GM23338 (cell line): ENCODE measurements around the gene MIS12. TPM values are rescaled to one million over a fixed set of nuclear protein-coding genes. Genes with fewer than 3 reads are reported as not detected.

Source experiments
- ATAC-seq: fragments of 200-7000 bp; cut with Tn5 transposase; 3 replicates; pipeline ENCODE4 v1.9.1; 2020
- DNase-seq: peaks from one replicate; pipeline ENCODE4 v3.0.0-alpha.2; 2015; ENCODE audit warnings: low spot score
- H2AFZ ChIP-seq: fragments of 200-600 bp; sonication (generic); 2 replicates; pipeline ENCODE4 v1.8.0; 2016; ENCODE audit warnings: antibody characterized with exemption, mild to moderate bottlenecking, moderate library complexity
- H3F3A ChIP-seq: fragments of 200-600 bp; sonication (generic); replicated peaks from 2 replicates; pipeline ENCODE4 v1.8.0; 2017; ENCODE audit warnings: antibody characterized with exemption, mixed run types, low read depth
- H3K27ac ChIP-seq: fragments of 200-600 bp; sonication (generic); 2 replicates; pipeline ENCODE4 v1.6.1; 2016; ENCODE audit warnings: low read depth
- H3K27me3 ChIP-seq: fragments of 200-600 bp; sonication (generic); 2 replicates; pipeline ENCODE4 v1.8.0; 2016; ENCODE audit warnings: mild to moderate bottlenecking, mixed run types, moderate library complexity; ENCODE audit not compliant: insufficient read depth
- H3K36me3 ChIP-seq: fragments of 200-600 bp; sonication (generic); 2 replicates; pipeline ENCODE4 v1.8.0; 2016; ENCODE audit warnings: mild to moderate bottlenecking; ENCODE audit not compliant: insufficient read depth
- H3K4me1 ChIP-seq: fragments of 200-600 bp; sonication (generic); 2 replicates; pipeline ENCODE4 v1.8.0; 2016; ENCODE audit warnings: mild to moderate bottlenecking, moderate library complexity; ENCODE audit not compliant: insufficient read depth
- H3K4me2 ChIP-seq: fragments of 200-600 bp; sonication (generic); 2 replicates; pipeline ENCODE4 v1.7.1; 2017; ENCODE audit warnings: mixed run types
- H3K4me3 ChIP-seq: fragments of 200-600 bp; sonication (generic); 2 replicates; pipeline ENCODE4 v1.6.1; 2016; ENCODE audit warnings: mixed run types
- H3K79me2 ChIP-seq: fragments of 200-600 bp; sonication (generic); replicated peaks from 2 replicates; pipeline ENCODE4 v1.8.0; 2017; ENCODE audit warnings: mild to moderate bottlenecking; ENCODE audit not compliant: insufficient read depth
- H3K9me2 ChIP-seq: fragments of 200-600 bp; sonication (generic); 2 replicates; pipeline ENCODE4 v1.8.0; 2017; ENCODE audit not compliant: insufficient read depth
- H4K20me1 ChIP-seq: fragments of 200-600 bp; sonication (generic); replicated peaks from 2 replicates; pipeline ENCODE4 v1.8.0; 2017; ENCODE audit warnings: mild to moderate bottlenecking; ENCODE audit not compliant: insufficient read depth
- H3K27ac Mint-ChIP-seq: 2 replicates; pipeline ENCODE4 v1.8.0; 2020; ENCODE audit warnings: inconsistent platforms, mild to moderate bottlenecking, moderate library complexity, mixed read lengths
- H3K27me3 Mint-ChIP-seq: 3 replicates; pipeline ENCODE4 v1.8.0; 2022; ENCODE audit warnings: low read depth, mild to moderate bottlenecking, moderate library complexity, mixed read lengths, inconsistent platforms; ENCODE audit not compliant: insufficient read depth, poor library complexity
- H3K36me3 Mint-ChIP-seq: 3 replicates; pipeline ENCODE4 v1.8.0; 2021; ENCODE audit warnings: low read depth, mild to moderate bottlenecking, inconsistent platforms, moderate library complexity, mixed read lengths
- H3K4me1 Mint-ChIP-seq: 3 replicates; pipeline ENCODE4 v1.8.0; 2020; ENCODE audit warnings: mild to moderate bottlenecking, inconsistent platforms, mixed read lengths
- H3K4me3 Mint-ChIP-seq: 3 replicates; pipeline ENCODE4 v1.8.0; 2021; ENCODE audit warnings: moderate library complexity, mild to moderate bottlenecking, inconsistent platforms, mixed read lengths
- H3K9me3 Mint-ChIP-seq: 3 replicates; pipeline ENCODE4 v1.8.0; 2020; ENCODE audit warnings: moderate library complexity, mild to moderate bottlenecking, inconsistent platforms, mixed read lengths
- CREB1 ChIP-seq: fragments of 250-450 bp; sonication (Bioruptor Pico); IDR thresholded peaks from 2 replicates; pipeline ENCODE4 v1.5.0; 2020; ENCODE audit warnings: low read depth, mild to moderate bottlenecking, moderate library complexity
- EZH2 ChIP-seq: fragments of 200-600 bp; sonication (generic); IDR thresholded peaks from one replicate; pipeline ENCODE4 v1.8.0; 2017; ENCODE audit warnings: antibody characterized with exemption, mild to moderate bottlenecking, low read depth; ENCODE audit not compliant: unreplicated experiment
- EZH2phosphoT487 ChIP-seq: fragments of 200-600 bp; sonication (generic); IDR thresholded peaks from one replicate; pipeline ENCODE4 v1.8.1; 2018; ENCODE audit warnings: antibody characterized with exemption; ENCODE audit not compliant: unreplicated experiment
- JUNB ChIP-seq: IDR thresholded peaks from one replicate; pipeline ENCODE4 v1.6.1; 2016; ENCODE audit warnings: antibody characterized with exemption; ENCODE audit not compliant: unreplicated experiment
- NANOG ChIP-seq: IDR thresholded peaks from 2 replicates; pipeline ENCODE4 v1.6.1; 2016; ENCODE audit warnings: antibody characterized with exemption, borderline replicate concordance
- POLR2AphosphoS5 ChIP-seq: IDR thresholded peaks from 2 replicates; pipeline ENCODE4 v1.6.1; 2016; ENCODE audit warnings: antibody characterized with exemption, low read depth
- STAT1 ChIP-seq: IDR thresholded peaks from one replicate; pipeline ENCODE4 v1.6.1; 2016; ENCODE audit warnings: antibody characterized with exemption; ENCODE audit not compliant: unreplicated experiment
- ZNF114 ChIP-seq: fragments of 250-450 bp; sonication (Bioruptor Pico); IDR thresholded peaks from 2 replicates; pipeline ENCODE4 v1.5.0; 2020; ENCODE audit warnings: mild to moderate bottlenecking, moderate library complexity
- ZNF331 ChIP-seq: fragments of 250-450 bp; sonication (Bioruptor Pico); IDR thresholded peaks from 2 replicates; pipeline ENCODE4 v1.5.0; 2020; ENCODE audit warnings: low read depth, mild to moderate bottlenecking, moderate library complexity
- polyA plus RNA-seq: library from polyadenylated mRNA; unstranded; fragments of >200 nt; fragmentation: Nextera tagmentation; extraction: Ambion mirVana; gene quantifications from 2 replicates; pipeline ENCODE4 v1.2.1, GENCODE V29; 2016
- total RNA-seq: library from RNA; depleted of rRNA; stranded (reverse); fragments of >200 nt; shearing (Covaris generic); gene quantifications from 2 replicates; pipeline ENCODE4 v1.2.3, GENCODE V29; 2014
- TF ChIP-seq, protein P1 (sequence below): fragments of 250-450 bp; sonication (Bioruptor Pico); IDR thresholded peaks from 2 replicates; pipeline ENCODE4 v1.5.0; 2020; ENCODE audit warnings: mild to moderate bottlenecking, moderate library complexity
- TF ChIP-seq, protein P2 (sequence below): IDR thresholded peaks from 2 replicates; pipeline ENCODE4 v1.6.1; 2016; ENCODE audit warnings: antibody characterized with exemption
- TF ChIP-seq, protein P3 (sequence below), 2 experiments: fragments of 200-600 bp in 1 of 2; sonication (generic) in 1 of 2; conservative IDR thresholded peaks; 2 replicates each; pipeline versions ENCODE4 v1.5.1 to v1.6.1; 2016 to 2017; ENCODE audit warnings: antibody characterized with exemption in 2 of 2, low read depth in 2 of 2, mild to moderate bottlenecking in 2 of 2, moderate library complexity in 1 of 2
- TF ChIP-seq, protein P4 (sequence below): IDR thresholded peaks from one replicate; pipeline ENCODE4 v1.6.1; 2018; ENCODE audit warnings: antibody characterized with exemption; ENCODE audit not compliant: unreplicated experiment

Gene MIS12
- total and polyA plus RNA-seq, 2 experiments from 2014 or later: 14.0 to 22.8 TPM

DNA sequence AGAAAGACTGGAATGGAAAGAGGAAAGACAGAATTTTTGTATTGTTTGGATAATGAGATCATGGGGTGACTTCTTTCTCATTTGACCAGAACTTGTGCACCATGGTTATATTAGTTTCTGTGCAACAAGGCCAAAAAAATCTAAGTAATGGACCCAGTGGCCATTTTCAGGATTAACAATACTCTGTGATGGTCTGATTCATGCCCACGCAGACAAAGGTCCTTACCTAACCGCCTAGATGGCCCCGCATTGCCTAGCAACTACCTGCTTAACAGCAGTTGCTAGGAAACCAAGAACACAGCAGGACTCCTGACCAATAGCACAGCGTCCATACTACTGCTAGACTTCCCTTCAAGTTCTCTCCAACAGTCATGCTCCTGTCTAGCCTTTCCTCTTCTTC, 22.4 kb downstream of the MIS12 start:
- no peaks in the 10 kb centered on the region for H3K9me3 Mint-ChIP-seq
- ATAC-seq (peak; percentile 86), DNase-seq (peak; percentile 84)
- Histone ChIP-seq H3K27ac (no peak overlapping the region), H3K79me2 (no peaks in the 10 kb centered on the region), H3K4me3 (no peak overlapping the region), H4K20me1 (no peaks in the 10 kb centered on the region), H3K9me2 (no peaks in the 10 kb centered on the region), H3F3A (no peaks in the 10 kb centered on the region), H3K36me3 (no peaks in the 10 kb centered on the region), H2AFZ (peak overlapping the region; percentile 49; the same call in 1 of the 2 replicates), H3K27me3 (no peaks in the 10 kb centered on the region), H3K4me2 (no peak overlapping the region), H3K4me1 (peaks cover 4% of the 10 kb centered on the region)
- peaks cover 3% of the 10 kb centered on the region for H3K27me3 Mint-ChIP-seq
- no peak overlapping the region for H3K27ac Mint-ChIP-seq
- H3K36me3 Mint-ChIP-seq: no peaks in the 10 kb centered on the region
- H3K4me1 Mint-ChIP-seq: peaks cover 7% of the 10 kb centered on the region
- no peak overlapping the region for H3K4me3 Mint-ChIP-seq
- TF ChIP-seq, protein P1, sequence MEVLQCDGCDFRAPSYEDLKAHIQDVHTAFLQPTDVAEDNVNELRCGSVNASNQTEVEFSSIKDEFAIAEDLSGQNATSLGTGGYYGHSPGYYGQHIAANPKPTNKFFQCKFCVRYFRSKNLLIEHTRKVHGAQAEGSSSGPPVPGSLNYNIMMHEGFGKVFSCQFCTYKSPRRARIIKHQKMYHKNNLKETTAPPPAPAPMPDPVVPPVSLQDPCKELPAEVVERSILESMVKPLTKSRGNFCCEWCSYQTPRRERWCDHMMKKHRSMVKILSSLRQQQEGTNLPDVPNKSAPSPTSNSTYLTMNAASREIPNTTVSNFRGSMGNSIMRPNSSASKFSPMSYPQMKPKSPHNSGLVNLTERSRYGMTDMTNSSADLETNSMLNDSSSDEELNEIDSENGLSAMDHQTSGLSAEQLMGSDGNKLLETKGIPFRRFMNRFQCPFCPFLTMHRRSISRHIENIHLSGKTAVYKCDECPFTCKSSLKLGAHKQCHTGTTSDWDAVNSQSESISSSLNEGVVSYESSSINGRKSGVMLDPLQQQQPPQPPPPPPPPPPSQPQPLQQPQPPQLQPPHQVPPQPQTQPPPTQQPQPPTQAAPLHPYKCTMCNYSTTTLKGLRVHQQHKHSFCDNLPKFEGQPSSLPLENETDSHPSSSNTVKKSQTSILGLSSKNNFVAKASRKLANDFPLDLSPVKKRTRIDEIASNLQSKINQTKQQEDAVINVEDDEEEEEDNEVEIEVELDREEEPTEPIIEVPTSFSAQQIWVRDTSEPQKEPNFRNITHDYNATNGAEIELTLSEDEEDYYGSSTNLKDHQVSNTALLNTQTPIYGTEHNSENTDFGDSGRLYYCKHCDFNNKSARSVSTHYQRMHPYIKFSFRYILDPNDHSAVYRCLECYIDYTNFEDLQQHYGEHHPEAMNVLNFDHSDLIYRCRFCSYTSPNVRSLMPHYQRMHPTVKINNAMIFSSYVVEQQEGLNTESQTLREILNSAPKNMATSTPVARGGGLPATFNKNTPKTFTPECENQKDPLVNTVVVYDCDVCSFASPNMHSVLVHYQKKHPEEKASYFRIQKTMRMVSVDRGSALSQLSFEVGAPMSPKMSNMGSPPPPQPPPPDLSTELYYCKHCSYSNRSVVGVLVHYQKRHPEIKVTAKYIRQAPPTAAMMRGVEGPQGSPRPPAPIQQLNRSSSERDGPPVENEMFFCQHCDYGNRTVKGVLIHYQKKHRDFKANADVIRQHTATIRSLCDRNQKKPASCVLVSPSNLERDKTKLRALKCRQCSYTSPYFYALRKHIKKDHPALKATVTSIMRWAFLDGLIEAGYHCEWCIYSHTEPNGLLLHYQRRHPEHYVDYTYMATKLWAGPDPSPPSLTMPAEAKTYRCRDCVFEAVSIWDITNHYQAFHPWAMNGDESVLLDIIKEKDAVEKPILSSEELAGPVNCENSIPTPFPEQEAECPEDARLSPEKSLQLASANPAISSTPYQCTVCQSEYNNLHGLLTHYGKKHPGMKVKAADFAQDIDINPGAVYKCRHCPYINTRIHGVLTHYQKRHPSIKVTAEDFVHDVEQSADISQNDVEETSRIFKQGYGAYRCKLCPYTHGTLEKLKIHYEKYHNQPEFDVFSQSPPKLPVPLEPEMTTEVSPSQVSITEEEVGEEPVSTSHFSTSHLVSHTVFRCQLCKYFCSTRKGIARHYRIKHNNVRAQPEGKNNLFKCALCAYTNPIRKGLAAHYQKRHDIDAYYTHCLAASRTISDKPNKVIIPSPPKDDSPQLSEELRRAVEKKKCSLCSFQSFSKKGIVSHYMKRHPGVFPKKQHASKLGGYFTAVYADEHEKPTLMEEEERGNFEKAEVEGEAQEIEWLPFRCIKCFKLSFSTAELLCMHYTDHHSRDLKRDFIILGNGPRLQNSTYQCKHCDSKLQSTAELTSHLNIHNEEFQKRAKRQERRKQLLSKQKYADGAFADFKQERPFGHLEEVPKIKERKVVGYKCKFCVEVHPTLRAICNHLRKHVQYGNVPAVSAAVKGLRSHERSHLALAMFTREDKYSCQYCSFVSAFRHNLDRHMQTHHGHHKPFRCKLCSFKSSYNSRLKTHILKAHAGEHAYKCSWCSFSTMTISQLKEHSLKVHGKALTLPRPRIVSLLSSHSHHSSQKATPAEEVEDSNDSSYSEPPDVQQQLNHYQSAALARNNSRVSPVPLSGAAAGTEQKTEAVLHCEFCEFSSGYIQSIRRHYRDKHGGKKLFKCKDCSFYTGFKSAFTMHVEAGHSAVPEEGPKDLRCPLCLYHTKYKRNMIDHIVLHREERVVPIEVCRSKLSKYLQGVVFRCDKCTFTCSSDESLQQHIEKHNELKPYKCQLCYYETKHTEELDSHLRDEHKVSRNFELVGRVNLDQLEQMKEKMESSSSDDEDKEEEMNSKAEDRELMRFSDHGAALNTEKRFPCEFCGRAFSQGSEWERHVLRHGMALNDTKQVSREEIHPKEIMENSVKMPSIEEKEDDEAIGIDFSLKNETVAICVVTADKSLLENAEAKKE (CRISPR knock-in tag): no peak
- TF ChIP-seq ZNF114 (CRISPR knock-in tag) (no peak), POLR2AphosphoS5 (no peak), EZH2phosphoT487 (no peak), EZH2 (no peak), NANOG (no peak), CREB1 (CRISPR knock-in tag) (no peak), ZNF331 (no peak), STAT1 (no peak), JUNB (no peak)
- TF ChIP-seq, protein P2, sequence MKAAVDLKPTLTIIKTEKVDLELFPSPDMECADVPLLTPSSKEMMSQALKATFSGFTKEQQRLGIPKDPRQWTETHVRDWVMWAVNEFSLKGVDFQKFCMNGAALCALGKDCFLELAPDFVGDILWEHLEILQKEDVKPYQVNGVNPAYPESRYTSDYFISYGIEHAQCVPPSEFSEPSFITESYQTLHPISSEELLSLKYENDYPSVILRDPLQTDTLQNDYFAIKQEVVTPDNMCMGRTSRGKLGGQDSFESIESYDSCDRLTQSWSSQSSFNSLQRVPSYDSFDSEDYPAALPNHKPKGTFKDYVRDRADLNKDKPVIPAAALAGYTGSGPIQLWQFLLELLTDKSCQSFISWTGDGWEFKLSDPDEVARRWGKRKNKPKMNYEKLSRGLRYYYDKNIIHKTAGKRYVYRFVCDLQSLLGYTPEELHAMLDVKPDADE: no peak
- TF ChIP-seq, protein P3, sequence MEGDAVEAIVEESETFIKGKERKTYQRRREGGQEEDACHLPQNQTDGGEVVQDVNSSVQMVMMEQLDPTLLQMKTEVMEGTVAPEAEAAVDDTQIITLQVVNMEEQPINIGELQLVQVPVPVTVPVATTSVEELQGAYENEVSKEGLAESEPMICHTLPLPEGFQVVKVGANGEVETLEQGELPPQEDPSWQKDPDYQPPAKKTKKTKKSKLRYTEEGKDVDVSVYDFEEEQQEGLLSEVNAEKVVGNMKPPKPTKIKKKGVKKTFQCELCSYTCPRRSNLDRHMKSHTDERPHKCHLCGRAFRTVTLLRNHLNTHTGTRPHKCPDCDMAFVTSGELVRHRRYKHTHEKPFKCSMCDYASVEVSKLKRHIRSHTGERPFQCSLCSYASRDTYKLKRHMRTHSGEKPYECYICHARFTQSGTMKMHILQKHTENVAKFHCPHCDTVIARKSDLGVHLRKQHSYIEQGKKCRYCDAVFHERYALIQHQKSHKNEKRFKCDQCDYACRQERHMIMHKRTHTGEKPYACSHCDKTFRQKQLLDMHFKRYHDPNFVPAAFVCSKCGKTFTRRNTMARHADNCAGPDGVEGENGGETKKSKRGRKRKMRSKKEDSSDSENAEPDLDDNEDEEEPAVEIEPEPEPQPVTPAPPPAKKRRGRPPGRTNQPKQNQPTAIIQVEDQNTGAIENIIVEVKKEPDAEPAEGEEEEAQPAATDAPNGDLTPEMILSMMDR (conservative IDR thresholded peaks at IDR 0.05; ENCODE audit: low read depth in 2 of 2): no peak
- TF ChIP-seq, protein P4, sequence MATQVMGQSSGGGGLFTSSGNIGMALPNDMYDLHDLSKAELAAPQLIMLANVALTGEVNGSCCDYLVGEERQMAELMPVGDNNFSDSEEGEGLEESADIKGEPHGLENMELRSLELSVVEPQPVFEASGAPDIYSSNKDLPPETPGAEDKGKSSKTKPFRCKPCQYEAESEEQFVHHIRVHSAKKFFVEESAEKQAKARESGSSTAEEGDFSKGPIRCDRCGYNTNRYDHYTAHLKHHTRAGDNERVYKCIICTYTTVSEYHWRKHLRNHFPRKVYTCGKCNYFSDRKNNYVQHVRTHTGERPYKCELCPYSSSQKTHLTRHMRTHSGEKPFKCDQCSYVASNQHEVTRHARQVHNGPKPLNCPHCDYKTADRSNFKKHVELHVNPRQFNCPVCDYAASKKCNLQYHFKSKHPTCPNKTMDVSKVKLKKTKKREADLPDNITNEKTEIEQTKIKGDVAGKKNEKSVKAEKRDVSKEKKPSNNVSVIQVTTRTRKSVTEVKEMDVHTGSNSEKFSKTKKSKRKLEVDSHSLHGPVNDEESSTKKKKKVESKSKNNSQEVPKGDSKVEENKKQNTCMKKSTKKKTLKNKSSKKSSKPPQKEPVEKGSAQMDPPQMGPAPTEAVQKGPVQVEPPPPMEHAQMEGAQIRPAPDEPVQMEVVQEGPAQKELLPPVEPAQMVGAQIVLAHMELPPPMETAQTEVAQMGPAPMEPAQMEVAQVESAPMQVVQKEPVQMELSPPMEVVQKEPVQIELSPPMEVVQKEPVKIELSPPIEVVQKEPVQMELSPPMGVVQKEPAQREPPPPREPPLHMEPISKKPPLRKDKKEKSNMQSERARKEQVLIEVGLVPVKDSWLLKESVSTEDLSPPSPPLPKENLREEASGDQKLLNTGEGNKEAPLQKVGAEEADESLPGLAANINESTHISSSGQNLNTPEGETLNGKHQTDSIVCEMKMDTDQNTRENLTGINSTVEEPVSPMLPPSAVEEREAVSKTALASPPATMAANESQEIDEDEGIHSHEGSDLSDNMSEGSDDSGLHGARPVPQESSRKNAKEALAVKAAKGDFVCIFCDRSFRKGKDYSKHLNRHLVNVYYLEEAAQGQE: no peak
